ENCODE data around the gene HSP90AA1.

DNA sequence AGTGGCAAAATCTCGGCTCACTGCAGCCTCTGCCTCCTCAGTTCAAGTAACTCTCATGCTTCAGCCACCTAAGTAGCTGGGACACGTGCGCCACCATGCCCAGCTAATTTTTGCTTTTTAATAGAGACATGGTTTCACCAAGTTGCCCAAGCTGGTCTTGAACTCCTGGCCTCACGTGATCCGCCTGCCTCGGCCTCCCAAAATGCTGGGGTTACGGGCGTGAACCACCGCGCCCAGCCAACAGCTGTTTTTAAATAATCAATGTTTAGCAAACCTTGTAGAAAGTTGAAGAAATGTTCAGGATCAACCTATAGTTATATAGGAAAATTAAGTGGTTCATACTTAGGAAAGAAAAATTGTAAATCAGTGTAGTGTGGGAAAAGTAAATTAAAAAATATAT is 6.0 kb upstream of the HSP90AA1 start:
- TF ChIP-seq, protein P1, sequence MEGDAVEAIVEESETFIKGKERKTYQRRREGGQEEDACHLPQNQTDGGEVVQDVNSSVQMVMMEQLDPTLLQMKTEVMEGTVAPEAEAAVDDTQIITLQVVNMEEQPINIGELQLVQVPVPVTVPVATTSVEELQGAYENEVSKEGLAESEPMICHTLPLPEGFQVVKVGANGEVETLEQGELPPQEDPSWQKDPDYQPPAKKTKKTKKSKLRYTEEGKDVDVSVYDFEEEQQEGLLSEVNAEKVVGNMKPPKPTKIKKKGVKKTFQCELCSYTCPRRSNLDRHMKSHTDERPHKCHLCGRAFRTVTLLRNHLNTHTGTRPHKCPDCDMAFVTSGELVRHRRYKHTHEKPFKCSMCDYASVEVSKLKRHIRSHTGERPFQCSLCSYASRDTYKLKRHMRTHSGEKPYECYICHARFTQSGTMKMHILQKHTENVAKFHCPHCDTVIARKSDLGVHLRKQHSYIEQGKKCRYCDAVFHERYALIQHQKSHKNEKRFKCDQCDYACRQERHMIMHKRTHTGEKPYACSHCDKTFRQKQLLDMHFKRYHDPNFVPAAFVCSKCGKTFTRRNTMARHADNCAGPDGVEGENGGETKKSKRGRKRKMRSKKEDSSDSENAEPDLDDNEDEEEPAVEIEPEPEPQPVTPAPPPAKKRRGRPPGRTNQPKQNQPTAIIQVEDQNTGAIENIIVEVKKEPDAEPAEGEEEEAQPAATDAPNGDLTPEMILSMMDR (conservative IDR thresholded peaks at IDR 0.05): no peak
- no peak for TF ChIP-seq EZH2 (IDR thresholded peaks at IDR 0.05; ENCODE audit: low read depth)
